ENCODE data around the gene FGF18.

The FGF18 gene

GRCh38 chr5:171445644-171446516, 26.4 kb downstream of the FGF18 start:
- FAIRE-seq = no peak

- FAIRE-seq = no peak
These were observed 27.8 kb downstream of the FGF18 start for GRCh38 chr5:171447226-171447625.

GRCh38 chr5:171449426-171449825, 30.0 kb downstream of the FGF18 start:
- no peak for FAIRE-seq

GRCh38 chr5:171450423-171451331, 31.2 kb downstream of the FGF18 start:
- no peak for FAIRE-seq

- no peak for FAIRE-seq
These were observed 32.0 kb downstream of the FGF18 start for GRCh38 chr5:171451421-171451820.

GRCh38 chr5:171453056-171453725, 33.7 kb downstream of the FGF18 start:
- no peak for FAIRE-seq

GRCh38 chr5:171453988-171454387, 34.5 kb downstream of the FGF18 start:
- no peak for FAIRE-seq

GRCh38 chr5:171454549-171454948, 35.1 kb downstream of the FGF18 start:
- no peak for FAIRE-seq

GRCh38 chr5:171455522-171455921, 36.1 kb downstream of the FGF18 start:
- no peak for FAIRE-seq

- FAIRE-seq = no peak
These were observed 37.9 kb downstream of the FGF18 start for GRCh38 chr5:171457208-171457981.

GRCh38 chr5:171459839-171460238, 40.4 kb downstream of the FGF18 start:
- no peak for FAIRE-seq

GRCh38 chr5:171462136-171462927, 42.9 kb downstream of the FGF18 start:
- FAIRE-seq = no peak

- no peak for FAIRE-seq
These were observed 43.7 kb downstream of the FGF18 start for GRCh38 chr5:171462928-171463861.

GRCh38 chr5:171463862-171464229, 44.4 kb downstream of the FGF18 start:
- FAIRE-seq = no peak

GRCh38 chr5:171464829-171465228, 45.4 kb downstream of the FGF18 start:
- no peak for FAIRE-seq

- FAIRE-seq = no peak
These were observed 47.7 kb downstream of the FGF18 start for GRCh38 chr5:171467107-171467506.

GRCh38 chr5:171469326-171469725, 49.9 kb downstream of the FGF18 start:
- FAIRE-seq = no peak

GRCh38 chr5:171470420-171470819, 51.0 kb downstream of the FGF18 start:
- no peak for FAIRE-seq

GRCh38 chr5:171474230-171474813, 54.9 kb downstream of the FGF18 start:
- FAIRE-seq = no peak

GRCh38 chr5:171475596-171475995, 56.1 kb downstream of the FGF18 start:
- no peak for FAIRE-seq
